ENCODE results near the gene RGS6.

- TF ChIP-seq POLR2A (IDR thresholded peaks at IDR 0.05; ENCODE audit: low read depth) (no peak), EP300 (IDR thresholded peaks at IDR 0.05) (no peak)
- TF ChIP-seq, protein P1, sequence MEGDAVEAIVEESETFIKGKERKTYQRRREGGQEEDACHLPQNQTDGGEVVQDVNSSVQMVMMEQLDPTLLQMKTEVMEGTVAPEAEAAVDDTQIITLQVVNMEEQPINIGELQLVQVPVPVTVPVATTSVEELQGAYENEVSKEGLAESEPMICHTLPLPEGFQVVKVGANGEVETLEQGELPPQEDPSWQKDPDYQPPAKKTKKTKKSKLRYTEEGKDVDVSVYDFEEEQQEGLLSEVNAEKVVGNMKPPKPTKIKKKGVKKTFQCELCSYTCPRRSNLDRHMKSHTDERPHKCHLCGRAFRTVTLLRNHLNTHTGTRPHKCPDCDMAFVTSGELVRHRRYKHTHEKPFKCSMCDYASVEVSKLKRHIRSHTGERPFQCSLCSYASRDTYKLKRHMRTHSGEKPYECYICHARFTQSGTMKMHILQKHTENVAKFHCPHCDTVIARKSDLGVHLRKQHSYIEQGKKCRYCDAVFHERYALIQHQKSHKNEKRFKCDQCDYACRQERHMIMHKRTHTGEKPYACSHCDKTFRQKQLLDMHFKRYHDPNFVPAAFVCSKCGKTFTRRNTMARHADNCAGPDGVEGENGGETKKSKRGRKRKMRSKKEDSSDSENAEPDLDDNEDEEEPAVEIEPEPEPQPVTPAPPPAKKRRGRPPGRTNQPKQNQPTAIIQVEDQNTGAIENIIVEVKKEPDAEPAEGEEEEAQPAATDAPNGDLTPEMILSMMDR (IDR thresholded peaks at IDR 0.05) = no peak
Measured at GRCh38 chr14:72404106-72404774, 472.0 kb downstream of the RGS6 start.
